ENCODE results near the gene TBX18.

The TBX18 gene

GRCh38 chr6:84772428-84773132 lies 8.2 kb upstream of the TBX18 start:
- no peak for DNase-seq

DNA sequence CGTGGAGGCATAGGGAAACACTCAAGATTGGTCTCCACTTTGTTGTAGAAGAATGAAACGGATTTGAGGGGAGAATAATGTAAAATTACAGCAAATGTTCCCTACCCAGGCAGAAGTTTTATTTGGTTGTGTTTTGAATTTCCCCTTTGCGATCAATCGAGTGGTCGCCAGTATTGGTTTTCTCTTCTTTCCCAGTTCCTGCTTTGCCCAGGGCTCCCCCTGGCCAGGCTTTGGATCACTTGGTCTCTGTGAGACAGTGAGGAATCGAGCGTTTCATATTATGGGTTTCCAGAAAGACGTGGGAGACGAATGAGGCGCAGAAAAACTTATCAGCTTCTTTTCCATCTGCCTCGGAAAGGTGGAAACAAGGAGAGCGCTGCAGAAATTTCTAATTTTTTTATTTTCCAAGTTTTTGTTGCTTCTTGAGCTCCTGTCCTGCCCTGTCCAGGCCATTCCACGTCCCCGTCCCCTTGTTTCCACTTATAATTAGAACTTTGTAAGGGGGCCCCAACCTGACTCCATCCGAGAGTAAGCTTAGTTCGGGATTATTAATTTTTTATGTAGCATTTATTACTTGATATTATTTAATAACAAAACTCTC lies 7.5 kb upstream of the TBX18 start:
- no peak for DNase-seq

DNA sequence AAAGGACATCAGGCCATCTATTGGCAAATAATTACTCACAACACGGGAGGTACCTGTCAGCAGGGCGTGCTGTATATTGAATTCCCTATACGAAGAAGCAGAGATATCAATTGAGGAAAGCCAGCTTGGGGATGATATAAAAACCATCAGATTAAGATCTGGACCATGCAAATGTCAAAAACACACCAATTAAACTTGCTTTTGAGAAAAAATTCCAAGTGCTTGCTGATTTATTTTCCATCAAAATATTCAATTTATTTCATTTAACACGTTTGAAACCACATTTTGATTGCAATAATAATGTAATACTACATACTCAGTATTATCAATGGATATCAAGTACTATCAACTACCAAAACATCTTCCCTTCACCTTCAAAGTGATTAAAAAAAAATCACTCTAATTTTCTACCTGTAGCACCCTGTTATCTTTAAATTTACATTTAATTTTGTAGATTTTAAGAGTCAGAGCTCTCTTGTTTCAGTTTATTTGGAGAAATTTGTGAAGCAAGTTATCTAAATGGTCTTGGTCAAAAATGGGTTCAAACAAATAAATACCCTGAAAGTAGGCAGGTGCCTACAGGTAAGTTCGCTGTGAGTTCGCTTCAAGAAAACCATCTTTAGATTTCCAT lies 6.8 kb upstream of the TBX18 start:
- DNase-seq = no peak

GRCh38 chr6:84770521-84770920 lies 6.1 kb upstream of the TBX18 start:
- DNase-seq = no peak

GRCh38 chr6:84769306-84769705 lies 4.9 kb upstream of the TBX18 start:
- no peak for DNase-seq

DNA sequence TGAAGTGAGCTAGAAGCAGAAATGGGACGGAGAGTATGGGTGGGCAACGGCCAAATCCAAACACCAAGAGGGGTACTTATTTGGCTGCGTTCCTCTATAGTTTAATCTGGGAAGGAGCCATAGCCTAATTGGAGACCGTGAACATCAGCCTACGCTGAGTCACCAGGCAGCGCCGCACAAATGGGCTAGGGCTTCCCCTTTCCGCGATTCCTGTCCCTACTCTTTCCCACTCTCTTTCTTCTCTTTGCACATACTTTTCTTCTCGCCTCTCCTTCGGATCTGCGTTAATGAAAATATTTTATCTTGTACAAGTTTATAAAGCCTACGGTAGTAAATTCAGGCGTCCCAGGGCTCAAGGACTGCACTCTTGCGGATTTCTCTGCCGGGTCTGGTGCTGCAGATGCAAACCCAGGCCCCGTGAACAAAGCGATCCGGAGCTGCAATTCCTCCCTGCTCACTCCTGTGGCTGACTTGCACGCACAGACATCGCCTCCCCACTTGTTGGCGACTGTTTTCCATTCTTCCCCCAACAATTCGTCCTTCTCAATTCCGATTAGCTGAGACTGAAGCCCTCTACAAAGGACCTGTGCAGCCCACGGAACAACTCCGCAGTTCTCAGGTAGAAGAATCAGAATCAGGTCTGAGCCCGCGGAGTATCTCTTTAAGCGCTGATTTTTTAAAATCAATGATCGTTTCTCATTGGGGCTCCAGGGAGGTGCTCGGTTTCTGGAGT lies 4.2 kb upstream of the TBX18 start:
- DNase-seq = no peak

GRCh38 chr6:84767526-84768201 lies 3.3 kb upstream of the TBX18 start:
- no peak for DNase-seq

DNA sequence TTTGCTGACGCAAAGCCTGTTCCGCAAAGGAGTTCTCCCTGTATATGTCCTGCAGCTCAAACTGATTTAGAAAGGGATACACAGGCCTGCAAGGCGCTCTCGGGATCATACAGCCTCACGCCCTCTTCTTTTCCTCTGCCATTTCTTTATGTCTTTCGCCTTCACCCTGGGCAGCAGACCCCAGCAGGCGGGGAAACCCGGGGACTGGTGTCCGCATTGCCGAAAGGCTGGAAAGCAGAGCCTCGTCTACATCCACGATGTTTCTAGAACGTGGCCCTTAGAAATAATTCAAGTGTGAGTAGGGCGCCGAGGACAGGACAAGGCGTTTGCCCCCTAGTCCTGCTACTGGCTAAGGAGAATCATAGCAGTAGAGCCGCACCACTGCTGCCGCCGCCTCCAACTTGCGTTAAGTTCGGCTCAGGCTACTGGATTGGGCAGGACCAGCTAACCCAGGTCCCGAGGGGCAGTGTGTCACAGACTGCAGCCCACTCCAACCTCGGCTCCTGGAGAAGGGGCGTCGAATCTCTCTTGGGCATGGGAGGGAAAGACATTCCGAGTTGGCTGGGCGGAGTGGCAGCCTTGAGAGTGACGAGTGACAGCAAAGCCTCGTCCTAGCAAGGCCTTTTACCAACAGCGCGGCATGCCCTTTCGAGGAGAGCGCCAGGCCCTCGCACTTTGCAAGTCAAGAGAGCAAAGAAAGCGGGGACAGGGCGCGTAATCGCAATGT lies 2.6 kb upstream of the TBX18 start:
- DNase-seq = no peak

GRCh38 chr6:84766118-84766798 lies 1.9 kb upstream of the TBX18 start:
- DNase-seq = no peak

DNA sequence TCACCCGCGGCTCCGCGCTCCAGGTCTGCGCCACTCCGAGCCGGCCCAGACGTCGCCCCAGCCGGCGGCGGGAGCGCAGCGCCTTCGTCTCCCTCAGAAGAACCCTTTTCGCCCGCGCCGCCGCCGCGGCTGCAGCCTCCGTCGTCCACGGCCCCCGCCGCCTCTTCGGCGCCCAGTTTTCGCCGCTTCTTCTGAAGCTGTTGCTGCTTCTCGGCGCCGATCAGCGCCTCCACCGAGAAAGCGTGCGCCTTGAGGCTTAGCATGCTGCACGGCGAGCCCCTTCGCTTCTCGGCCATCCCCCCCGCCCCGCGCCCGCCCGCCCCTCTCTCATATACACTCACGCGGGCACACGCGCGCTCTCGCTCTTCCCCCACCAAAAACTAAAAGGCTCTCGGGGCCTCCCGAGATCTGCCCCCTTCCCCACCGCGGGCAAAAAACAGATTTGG lies 489 bp downstream of the TBX18 start:
- no peak for DNase-seq

- no peak for DNase-seq
Measured at GRCh38 chr6:84763003-84763885, 1.2 kb downstream of the TBX18 start.

- no peak for DNase-seq
Measured at GRCh38 chr6:84762220-84763002, 2.0 kb downstream of the TBX18 start.

DNA sequence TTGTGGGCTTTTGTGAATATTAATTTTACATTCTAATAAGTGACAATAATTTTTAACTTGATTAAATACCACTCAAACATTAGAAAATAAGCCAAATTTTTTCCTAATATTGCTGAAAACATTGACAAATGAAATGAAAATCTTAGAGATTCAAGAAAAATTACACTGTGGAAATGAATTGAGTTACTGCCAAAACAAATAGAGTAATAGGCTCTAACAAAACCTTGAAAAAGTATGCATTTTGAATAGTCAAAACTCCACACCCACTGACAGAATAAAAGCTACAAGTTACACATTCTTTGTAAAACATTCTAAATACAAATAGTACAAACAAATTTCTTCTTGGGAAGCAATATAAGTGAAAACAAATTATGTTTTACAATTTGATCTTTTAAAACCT lies 5.9 kb downstream of the TBX18 start:
- DNase-seq = no peak

GRCh38 chr6:84756877-84757276 lies 7.5 kb downstream of the TBX18 start:
- DNase-seq = no peak

- no peak for DNase-seq
Measured at GRCh38 chr6:84756466-84756865, 7.9 kb downstream of the TBX18 start.

DNA sequence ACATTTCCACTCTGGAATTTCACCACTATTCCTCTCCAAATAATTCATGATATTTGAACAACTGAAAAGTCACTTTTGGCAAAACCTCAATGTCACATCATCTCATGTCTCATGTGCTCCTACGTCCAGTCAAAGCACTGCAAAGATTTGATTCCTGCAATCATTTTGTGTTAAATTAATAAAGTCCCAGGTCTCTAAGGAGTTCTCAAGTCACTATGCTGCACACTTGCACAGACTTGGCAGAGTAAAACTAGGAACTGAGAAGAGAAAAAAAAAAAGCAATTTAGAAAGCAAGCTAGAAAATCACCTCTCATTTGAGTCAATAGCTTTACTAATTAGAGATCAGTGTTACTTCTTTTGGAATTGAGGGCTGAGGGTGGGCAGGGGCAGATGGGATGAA lies 11.2 kb downstream of the TBX18 start:
- DNase-seq = no peak

GRCh38 chr6:84752118-84752850 lies 12.1 kb downstream of the TBX18 start:
- no peak for DNase-seq

DNA sequence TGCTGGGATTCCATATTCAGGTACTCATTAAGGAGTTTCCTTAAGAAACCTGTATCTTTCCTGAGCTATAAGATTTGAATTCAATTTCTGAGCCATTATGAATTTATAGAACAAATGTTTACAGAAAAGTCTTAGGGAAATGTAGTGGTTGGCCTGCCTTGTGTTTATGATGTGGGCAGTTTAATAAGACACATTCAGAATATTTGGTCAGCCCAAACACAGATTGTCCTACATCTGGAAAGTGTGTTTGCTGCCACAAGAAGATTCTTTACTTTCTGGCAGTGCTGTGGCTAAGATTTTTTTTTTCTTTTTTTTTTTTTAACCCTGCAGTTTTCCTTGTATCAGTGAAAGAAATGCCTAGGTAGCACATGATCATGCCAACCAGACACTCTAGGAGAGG lies 15.2 kb downstream of the TBX18 start:
- DNase-seq = no peak

GRCh38 chr6:84748376-84748775 lies 16.0 kb downstream of the TBX18 start:
- no peak for DNase-seq
